GM21786 (cell line): ENCODE measurements around the gene GARIN5B.
"Not testable (repeated sequence)": the region's sequence is repeated elsewhere in the genome, so short reads cannot be mapped to it uniquely, and the experiment has no call there.

Source experiments
- ATAC-seq: cut with Tn5 transposase; IDR thresholded peaks from one replicate; pipeline ENCODE4 v1.9.1; 2021; ENCODE audit not compliant: unreplicated experiment

The GARIN5B gene

DNA sequence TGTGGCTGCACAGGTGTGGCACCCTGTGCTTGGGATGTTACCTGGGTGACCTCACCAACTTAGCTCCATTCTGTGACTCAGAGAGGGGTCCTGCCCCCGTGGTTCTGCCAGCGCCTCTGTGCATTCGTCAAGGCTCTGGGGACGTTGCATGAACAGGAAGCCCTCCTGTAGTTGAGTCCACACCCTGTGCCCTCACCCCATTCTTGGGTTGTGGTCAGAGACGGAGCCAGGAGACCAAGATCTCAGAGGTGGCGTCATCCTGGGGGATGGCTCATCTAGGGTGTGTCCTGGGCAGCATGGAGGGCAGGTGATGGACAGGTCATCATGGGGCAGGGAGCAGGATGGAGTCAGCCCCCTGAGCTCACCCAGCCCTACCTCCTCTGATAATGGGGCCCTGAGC lies 11.0 kb downstream of the GARIN5B start:
- no peak for ATAC-seq

DNA sequence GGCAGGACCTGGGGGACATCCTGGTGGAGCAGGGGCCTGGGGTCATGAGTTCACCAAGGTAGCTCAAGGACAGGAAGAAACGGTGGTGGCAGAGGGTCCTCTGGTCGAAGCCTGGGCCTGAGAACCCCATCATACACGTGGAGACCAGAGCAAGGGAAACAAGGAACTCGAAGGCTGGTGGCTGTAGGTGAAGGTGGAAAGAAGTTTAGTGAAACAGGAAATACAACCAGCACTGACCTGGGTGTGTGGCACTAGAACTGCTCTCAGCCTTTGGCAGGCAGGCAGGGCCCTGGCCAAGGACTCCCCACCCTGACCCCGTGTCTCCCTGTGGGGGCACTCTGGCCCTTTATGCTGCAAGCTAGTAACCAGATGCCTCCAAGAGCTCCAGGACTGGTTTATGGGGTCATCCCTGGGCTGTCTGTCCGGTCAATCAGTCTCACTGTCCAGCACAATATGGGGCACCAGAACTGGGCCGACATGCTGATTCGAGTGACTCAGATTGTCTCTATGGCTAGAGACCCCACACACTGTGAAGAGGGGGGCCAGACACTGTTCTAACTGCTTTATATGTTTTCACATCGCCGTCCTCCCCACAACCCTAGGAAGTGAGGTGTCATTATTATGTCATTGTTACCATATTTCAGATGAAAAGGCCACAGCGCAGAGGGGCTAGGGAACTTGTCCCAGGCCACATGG lies 12.3 kb downstream of the GARIN5B start:
- ATAC-seq: no peak

DNA sequence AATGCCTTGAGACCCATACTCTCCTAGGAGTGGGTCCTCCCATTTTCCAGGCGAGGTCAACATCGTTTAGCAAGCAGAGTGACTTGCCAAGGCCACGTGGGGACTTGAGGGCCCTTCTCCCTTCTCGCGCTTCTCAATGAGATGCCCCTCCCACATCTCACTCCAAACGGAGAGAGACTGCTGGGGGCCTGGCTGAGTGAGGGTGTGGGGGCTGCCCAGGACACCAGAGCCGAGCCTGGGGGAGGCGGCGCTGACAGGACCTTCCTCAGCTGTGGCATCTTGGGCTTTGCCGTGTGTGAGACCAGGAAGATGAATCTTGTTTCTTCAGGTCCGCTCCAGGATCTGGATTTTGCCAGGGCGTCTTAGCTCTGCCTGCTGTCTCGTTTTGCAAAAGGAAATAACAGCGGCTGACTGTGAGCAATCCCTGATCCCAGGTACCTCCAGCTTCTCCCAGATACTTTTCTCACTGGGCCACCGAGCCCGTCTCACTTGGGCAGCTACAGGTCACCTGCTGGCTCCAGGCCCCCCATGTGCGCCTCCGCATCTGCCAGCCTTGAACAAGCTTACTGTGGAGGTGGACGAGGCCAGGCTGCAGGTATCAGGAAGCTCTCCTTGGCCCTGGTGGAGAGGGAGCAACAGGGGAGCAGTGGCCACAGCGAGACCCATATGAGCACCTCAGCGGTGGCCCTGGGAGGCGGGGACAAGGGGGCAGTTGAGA lies 14.6 kb downstream of the GARIN5B start:
- no peak for ATAC-seq

DNA sequence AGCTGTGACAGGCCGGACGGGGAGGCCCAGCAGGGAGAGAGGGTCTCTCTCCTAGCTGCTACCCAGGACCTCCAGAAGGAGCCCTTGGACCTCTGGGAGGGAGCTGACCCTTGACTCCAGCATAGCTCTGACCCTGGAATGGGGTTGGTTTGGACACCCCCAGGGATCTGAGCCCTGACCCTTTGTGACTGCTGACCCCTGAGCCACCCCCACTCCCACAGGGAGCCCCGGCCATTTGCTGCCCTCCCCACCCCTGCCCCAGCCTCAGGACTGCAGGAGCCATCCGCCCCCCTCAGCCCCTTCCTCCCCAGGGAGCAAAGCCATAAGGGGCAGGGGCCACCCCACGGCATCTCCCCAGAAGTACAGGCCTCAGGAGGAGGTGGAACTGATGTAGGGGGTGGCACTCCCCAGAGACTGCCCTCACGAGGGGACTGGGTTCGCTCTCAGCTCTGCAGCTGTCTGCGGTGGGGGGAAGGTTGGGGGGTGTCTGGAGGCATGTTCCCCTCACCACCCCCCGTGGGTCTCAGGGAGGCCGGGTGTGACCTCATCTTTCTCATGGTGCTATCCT lies 15.5 kb downstream of the GARIN5B start:
- ATAC-seq: no peak

DNA sequence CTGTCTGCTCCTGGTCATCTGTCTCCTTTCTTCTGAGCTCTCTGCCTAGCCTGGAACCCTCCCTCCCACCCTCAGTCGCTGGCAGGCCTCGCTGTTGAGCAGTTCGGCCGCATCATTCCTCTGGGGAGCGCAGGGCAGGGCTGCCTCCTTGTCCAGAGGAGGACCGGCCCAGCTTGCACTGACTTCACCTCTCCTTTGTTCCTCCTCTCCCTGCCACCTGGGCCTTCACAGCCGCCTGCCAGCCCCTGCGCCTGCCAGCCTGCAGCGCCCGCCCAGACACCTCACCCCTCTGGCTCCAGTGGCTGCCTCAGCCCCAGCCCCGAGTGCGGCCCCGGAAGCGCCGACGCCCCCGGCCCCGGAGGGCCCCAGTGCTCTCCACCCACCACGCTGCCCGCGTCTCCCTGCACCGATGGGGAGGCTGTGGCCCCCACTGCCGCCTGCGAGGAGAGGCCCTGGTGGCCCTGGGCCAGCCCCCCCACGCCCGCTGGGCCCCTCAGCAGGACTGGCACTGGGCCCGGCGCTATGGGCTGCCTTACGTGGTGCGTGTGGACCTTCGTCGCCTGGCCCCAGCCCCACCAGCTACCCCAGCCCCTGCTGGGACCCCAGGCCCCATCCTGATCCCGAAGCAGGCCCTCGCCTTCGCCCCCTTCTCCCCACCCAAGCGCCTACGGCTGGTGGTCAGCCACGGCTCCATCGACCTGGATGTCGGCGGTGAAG lies 16.2 kb downstream of the GARIN5B start:
- ATAC-seq: no peak

DNA sequence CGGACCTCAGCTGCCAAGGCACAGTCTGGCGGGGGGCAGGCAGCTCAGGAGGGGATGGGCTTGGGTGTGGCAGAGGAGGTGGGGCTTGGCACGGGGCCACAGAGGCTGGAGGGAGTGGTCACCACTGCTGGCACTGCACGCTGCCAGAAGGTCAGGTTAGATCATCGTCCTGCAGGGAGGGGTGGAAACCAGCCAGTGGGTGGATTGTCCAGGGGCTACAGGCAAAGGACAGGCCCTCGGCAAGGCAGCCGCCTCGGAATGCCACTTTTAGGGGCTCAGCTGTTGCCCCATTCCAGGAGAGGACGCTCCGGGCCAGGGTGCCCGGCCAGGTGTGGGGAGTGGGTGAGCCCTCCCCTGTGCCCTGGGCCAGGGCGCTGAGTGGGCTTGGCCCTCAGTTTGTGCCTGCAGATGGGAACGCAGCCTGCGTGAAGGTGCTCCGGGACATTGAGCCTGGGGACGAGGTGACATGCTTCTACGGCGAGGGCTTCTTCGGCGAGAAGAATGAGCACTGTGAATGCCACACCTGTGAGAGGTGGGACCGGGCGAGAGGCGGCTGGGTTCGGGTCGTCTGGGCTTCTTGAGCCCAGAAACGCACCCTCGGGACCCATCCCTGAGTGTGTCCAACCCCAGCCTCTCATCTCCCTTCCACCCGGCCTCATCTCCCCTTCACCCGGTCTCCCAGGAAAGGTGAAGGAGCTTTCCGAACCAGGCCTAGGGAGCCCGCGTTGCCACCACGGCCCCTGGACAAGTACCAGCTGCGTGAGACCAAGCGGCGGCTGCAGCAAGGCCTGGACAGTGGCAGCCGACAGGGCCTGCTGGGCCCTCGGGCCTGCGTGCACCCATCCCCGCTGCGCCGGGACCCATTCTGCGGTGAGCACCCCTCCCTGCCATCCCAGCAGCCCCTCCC lies 17.0 kb downstream of the GARIN5B start:
- no peak for ATAC-seq

DNA sequence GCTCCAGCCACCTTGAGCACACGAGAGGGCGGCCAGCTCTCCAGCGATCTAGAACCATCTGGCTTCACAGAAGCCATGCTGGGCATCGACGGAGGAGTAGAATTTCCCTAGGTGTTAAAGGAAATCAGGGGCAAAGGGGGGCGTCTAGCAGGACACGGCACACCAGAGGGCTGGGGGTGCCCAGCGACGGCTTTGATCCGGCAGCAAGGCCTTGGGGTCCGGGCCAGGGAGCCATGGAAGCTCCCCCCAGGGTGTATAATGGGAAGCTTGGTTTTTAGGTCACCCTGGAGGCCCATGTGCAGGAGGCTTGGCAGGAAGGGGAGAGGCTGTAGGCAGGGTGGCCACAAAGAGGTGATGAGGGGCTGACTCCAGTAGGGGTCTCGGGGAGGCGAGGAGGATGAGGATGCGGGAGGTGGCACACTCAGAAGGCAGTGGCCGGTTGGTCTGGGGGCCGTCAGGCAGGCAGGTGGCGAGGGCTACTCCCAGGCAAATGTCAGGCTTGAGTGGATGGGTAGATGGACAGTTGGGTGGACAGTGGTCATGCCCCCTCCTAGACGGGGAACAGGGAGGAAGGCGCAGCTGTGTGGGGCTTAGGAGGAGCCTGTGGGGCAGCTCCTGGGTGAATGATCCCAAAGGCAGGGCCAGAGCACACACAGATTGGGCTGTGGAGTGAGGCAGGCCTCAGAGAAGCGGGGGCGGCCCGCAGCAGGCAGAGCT lies 17.8 kb downstream of the GARIN5B start:
- no peak for ATAC-seq

DNA sequence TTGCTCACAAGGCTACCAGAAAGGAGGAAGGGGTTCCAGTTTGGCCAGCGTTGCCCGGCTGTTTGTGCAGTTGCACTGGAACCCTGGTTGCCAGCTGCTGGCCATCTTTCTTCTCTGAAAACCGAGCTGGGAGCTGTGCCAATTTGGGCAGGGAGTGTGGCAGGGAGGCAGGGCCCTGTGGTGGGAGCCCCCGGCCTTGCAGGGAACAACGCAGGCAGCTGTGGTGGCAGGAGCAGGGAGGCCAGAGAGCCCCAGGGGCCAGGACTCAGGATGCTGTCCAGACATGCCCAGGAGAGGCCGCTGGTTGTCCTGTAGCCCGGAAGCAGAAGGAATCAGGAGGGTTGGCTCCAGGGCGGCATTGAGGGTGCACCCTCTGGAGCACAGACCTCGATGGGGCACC lies 18.6 kb downstream of the GARIN5B start:
- no peak for ATAC-seq

DNA sequence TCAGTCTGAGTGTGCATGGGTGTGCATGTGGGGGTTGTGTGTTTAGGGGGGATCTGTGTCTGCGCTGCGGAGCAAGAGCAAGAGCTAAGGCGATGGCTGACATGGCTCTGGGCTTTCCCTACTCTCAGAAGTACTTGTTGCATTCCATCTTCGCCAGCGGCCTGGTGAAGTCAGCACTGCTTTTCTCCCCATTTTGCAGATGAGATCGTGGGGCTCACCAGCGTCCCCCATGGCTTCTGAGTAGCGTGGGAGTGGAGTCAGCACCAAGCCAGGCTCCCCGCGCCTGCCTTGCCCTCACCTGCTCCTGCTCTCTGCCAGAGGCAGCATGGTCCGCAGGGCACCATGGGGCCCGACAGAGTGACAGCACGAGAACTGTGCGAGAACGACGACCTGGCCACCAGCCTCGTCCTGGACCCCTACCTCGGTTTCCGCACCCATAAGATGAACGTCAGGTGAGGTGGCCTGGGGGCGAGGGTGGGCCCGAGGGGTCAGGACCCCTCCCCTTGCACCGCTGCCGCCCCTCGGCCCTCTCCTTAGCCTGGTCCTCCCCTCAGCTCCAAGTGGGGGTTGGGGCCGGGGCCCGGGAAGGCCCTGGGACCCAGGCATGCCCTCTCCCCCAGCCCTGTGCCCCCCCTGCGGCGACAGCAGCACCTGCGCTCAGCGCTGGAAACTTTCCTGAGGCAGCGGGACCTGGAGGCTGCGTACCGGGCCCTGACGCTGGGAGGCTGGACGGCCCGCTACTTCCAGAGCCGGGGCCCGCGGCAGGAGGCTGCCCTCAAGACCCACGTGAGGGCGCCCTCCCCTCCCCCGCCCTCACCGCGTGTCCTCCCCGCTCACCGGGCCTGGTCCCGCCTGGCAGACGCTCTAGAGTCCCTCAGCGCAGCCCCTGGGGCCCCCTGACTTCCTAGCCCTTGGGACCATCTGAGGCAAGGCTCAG lies 21.2 kb downstream of the GARIN5B start:
- no peak for ATAC-seq

DNA sequence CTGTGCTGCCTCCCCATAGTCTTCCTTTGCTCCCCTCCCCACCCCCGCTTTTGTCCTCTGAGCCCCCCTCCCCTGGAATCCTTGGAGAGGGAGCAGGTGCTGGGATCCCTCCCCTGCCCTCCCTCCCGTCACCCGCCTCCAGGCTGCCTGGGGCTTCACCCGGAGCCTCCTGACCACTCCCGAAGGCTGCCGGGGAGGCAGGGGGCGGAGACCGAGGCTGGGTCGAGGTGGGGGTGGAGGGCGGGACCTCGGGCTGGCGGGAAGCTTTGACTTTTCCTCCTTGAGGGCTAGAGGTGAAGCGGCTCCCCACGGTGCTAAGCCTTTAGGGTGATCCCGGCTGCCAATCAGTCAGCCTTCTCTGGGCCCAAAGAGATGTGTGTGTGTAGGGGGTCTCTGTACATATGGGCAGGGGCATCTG lies 21.9 kb downstream of the GARIN5B start:
- ATAC-seq: no peak

DNA sequence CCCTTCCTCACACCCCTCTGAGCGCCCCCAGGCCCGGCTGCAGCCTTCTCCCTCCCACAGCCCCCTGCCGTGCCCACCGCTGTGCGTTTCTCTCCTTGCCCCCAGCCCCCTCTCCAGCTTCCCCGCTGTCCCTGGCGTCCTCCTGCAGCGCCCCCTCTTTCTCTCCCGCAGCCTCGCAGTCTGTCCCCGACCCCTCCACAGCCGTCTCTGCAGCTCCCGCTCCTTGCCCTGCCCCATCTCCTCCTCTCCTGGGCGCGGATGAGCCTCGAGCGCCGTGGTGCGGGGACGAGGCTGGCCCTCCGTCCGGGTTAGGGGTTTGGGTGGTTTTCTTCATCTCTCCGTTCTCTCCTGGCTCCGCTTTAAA lies 22.3 kb downstream of the GARIN5B start:
- ATAC-seq: no peak

DNA sequence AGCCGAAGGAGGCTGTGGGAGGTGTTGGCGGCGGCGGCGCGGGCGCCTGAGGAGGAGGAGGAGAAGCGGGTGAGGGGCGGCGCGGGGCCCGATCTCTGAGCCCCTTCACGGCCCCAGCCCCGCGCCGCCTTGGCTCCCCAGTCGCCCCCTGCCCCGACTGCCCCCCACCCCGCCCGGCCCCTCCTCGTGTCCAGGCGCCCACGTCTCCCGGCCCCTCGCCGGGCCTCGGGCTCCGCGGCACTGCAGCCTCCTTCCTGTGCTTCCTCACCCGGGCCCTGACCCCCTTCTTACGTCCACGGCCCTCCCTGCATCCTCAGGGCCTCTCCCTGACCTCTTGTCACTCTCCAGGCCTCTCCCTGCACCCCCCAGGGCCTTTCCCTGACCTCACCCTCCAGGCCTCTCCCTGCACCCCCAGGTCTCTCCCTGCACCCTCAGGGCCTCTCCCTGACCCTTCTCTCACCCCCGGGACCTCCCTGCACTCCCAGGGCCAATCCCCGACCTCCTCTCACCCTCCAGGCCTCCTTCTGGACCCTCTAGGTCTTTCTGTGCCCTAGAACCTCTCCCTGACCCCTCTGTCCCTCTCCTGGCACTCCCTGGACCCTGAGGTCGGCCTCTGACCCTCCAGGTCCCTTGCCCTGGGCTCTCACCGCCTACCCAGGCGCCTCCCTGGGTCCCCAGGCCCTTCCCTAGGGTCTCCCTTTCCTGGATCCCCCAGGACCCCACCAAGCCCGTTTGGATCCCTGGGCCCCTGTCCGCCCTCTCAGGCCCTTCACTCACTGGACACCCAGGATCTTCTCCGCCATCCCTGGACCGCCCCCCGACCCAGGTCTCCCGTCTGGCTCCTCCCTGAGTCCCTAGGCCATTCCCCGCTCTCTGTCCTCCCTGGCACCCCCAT lies 22.9 kb downstream of the GARIN5B start:
- ATAC-seq: no peak

DNA sequence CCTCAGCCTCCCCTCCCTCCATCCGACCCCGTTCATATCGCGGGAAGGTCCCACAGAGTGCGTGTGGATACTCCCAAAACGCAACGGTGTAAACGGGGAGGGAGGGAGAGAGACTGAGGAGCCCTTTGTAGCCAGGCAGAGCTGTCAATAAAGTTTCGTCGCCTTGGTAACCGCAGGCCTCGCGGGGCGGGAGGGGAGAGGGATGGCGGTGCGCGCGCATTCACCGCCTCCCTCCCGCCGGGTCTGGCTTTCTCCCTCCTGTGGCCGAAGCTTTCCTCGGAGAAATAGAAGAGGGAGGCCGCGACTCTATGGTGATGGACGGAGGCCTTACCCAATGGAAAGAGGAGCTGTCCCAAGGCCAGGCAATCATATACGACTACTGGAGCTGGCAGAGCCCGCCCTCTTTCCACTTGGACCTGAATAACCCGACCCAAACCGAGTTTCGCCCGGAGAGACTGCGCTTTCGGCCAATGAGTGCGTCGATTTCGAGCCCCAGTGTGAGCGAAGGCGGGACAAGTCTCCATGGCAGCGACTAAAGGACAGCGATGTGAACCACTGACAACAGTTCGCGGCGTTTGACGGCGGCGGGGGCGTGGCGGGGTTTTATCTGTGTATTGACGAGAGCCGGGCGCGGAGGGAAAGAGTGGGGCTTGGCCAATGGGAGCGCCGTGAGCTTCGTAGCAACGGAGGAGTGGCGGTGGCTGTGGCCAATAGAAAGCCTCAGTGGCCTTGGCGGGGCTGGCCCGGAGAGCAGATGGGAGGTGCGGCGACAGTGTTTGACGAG lies 23.8 kb downstream of the GARIN5B start, which contains the start of gene KMT5C:
TSS of gene KMT5C (plus strand) at position 772 of the 784 bp plus-strand sequence. CDS start 2,061 bp downstream, outside the sequence.
- ATAC-seq: peak; percentile 76

DNA sequence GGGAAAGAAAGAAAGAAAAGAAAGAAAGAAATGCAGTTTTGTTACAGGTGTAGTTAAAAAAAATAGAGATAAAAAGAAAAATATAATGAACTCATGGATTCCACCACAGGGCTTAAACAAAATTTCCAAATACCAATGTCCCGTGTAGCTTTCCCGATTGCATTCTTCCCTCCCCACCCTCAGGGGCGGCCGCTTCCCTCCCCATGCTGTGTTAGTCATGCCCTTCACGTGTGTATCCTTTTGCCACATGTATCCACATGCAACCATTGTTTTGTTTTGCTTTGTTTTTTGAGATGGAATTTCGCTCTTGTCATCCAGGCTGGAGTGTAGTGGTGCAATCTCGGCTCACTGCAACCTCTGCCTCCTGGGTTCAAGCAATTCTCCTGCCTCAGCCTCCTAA lies 27.0 kb downstream of the GARIN5B start:
- no peak for ATAC-seq

DNA sequence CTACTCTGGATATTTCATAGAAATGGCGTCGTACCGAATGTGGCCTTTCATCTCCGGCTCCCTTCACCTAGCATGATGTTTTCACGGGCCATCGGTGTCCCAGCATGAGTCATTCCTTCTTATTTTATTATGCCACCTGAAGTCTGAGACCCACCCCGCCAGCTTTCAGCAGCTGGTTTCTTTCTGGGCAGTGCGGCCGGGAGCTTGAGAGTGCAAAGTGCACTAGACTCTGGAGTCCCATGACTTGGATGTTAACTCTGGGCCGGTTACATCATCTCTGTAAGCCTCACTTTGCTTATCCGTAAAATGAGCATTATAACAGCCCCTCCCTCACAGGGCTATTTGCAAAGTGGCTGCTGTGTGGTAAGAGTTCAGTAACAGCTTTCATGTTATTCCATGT lies 29.2 kb downstream of the GARIN5B start:
- ATAC-seq: no peak

DNA sequence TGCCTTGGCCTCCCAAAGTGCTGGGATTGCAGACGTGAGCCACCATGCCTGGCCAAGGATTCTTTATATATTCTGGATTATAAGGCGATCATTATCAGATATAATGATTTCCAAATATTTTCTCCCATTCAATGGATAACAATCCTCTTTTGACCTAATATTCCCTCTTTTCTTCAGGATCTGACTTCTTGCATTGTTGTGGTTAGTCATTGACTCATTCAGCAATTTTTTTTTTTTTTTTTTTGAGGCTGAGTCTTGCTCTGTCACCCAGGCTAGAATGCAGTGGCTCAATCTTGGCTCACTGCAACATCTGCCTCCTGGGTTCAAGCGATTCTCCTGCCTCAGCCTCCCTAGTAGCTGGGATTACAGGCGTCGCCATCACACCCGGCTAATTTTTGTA lies 33.3 kb downstream of the GARIN5B start:
- ATAC-seq: not testable (repeated sequence)

DNA sequence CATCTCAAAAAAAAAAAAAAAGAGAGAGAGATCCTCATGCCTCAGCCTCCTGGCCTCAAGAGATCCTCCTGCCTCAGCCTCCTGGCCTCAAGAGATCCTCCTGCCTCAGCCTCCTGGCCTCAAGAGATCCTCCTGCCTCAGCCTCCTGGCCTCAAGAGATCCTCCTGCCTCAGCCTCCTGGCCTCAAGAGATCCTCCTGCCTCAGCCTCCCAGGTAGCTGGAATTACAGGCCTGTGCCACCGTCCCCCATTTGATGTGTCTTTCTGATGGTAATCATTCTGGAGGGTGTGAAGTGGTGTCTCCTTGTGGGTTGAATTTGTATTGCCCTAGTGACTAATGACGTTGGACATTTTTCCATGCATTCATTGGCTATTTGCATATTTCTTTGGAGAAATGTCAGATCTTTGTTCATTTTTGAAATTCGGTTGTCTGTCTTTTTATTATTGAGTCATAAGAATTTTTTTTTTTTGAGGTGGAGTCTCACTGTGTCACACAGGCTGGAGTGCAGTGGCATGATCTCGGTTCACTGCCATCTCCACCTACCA lies 34.2 kb downstream of the GARIN5B start:
- not testable (repeated sequence) for ATAC-seq
